ENCODE results near the gene PHEX.

The PHEX gene

DNA sequence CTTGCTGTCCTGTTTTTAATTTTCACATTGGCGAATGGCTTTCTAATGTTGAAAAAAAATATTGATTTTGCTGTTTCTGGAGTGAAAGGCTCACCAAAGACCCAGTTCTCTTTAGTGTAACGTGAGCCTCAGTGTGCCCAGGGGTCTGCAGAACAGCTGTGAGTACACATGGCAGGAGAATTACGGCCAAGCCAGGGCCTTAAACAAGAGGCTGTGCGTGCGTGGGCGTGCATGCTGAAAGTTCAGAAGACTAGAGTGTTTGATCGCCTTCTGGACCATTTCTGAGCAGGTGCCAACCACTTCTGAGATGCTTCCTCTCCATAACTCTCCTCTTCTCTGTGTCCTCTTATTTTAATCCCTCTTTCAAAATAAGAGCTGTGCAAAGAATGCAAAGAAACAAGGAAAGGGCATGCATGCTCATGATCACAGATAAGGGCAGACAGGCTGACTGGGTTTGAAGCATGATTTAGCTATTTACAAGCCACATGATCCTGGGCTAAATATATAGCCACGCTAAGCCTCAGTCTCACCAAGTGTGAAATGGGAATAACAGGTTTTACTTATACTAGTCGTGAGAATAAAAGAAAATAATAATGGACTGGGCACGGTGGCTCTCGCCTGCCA is 9.9 kb downstream of the PHEX start:
- DNase-seq = no peak

DNA sequence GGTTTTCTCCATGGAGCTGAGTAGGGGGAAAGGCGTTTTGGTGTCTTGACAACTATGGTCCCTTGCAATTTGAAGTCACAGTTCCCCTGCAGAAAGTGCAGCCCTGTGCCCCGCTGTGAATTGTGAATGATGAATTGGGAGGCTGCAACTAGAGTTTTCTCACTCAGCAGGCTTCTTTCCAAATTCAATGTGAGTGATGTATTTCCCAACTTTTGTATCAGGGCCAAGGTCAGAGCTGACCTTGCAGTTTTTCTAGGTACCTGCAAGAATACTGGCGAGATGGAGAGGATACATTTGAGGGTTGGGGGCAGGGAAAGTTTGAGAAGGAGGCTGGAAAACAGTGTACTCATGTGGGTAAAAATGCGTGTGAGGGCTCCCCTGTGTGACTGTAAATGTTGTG is 11.7 kb downstream of the PHEX start:
- no peak for DNase-seq

DNA sequence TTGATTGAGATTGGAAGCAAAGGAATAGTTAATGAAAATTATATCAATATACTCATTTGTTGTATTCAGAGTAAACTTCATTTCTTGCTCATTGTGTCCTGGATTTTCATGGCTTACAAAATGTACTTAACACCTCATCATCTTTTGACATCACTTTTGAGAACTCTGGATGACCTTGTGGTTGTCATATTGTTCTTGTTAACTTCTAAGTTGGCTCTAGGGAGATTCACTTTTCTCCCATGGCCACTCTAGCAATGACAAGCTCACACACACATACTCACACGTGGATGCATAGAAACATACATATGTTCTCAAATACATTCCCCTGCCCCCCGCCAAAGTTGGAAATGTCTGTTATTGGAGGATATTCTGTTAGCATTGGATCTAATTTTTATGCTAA is 15.3 kb downstream of the PHEX start:
- no peak for DNase-seq

DNA sequence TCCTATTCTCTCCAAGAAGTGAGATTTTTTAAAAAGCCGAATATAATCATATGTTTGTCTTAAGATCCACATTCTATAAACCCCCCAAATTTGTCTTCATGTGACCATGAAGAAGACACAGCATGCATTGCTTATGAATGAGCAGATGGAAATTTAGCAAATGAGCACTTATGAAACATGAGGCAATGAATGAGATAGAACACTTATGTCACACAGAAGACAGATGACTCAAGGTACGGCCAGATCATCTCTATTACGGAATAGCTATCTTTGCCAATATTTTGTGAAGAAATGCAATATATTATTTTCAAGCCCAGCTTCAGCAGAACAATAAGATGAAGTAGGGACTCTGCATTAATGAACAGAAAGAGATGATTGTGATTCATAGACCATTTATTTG is 21.4 kb downstream of the PHEX start:
- DNase-seq = no peak

DNA sequence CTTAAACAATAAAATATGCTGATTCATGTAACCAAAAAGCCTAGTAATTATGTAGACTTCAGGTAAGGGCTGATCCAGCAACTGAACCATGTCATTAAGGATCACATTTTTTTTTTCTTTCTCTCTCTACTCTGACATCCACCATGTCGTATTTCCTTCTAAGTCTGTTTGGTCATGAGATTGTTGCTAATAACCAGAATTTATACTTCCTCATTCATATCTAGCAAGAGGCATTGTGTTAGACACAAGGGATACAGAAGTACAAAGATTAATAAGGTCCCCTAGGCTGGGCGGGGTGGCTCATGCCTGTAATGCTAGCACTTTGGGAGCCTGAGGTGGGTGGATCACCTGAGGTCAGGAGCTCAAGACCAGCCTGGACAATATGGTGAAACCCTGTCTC is 24.1 kb downstream of the PHEX start:
- DNase-seq = no peak

DNA sequence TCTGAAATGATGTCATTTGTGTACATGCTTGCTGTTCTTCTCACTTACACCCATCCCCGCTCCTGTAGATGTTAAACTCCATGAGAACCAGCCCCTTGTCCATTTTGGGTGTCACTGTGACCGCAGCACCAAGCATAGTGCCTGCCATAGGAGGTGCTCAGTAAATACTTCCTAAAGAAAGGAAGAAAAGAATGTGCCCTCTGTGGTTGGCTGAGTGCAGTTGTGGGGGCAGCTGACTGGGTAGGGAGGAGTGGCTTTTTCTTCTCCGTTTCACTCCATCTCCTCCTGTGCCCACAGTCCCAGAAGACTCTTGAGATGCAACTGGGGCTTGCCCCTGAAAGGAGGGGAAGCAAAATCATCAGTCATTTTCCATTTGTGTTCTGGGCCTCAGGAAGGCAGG is 25.5 kb downstream of the PHEX start:
- DNase-seq = no peak

DNA sequence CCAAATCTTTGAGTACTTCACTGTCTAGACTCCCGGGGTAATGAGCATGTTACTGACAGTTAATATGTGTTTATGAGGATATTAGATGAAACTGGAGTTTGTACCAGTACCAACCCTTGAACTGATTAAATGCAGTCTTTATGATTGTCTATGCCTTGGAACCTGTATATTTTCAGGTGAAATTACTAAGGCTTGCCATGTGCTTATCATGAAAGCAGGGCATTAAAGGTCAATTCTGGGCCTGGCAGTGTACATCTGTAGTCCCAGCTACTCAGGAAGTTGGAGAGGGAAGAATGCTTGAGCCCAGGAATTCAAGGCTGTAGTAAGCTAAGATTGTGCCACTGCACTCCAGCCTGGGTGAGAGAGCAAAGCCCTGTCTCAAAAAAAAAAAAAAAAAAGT is 27.6 kb downstream of the PHEX start:
- DNase-seq = no peak

DNA sequence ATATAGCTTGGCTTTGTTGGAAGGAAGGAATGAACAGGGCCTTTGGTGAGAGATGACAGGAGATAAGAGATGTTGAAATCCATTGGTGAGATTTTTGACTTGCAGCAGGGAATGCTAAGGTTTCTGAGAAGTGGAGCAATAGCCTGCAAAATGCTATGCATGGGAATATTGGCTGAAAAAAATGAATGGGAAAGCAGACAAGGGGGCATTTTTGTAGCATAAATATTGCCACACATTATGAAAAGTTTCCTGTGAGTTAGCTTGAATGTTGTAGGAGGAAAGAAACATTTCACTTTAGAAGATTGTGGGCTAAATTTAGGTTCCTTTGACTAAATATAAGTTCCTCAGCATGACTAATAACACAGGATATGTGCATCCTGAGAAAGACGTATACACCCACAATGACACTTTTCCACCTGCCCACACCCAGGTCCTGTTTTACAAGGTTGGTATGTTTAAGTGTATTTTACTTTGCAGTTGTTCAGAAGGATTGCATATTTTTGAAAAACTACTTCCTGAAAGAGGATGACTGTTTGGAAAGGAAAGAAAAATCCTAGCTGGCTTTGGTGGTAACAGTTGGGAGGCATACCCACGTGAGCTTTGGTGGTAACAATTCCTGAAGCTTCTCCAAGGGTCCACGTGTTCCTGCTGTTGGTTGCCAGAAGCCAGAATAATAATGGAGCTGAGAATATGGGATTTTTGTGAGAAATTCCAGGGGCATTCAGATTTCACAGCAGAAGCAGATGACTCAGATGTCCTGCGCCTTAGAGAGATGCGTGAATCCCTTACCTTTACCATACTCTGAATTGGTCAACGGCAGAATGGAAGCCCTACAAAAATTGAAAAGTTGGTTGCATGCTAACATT is 28.5 kb downstream of the PHEX start:
- no peak for DNase-seq

DNA sequence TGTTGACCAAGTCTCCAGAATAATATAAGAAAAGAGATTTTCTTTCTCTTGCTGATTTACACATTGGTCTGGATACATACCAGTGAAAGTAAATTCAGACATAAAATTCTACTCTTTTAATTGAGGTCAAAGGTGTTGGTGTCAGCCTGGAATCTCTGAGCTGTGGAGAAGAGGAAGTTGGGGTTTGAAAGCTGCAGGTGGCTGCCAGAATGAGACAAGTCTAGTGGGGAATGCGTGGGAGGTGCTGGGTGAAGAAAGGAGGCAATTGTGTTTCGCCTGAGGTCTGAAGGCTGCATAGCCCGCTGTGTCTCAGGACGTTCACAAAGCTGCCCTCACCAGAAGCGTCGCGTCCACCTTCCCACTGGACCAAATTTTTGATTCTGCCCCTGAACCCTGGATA is 31.2 kb downstream of the PHEX start:
- DNase-seq = no peak

DNA sequence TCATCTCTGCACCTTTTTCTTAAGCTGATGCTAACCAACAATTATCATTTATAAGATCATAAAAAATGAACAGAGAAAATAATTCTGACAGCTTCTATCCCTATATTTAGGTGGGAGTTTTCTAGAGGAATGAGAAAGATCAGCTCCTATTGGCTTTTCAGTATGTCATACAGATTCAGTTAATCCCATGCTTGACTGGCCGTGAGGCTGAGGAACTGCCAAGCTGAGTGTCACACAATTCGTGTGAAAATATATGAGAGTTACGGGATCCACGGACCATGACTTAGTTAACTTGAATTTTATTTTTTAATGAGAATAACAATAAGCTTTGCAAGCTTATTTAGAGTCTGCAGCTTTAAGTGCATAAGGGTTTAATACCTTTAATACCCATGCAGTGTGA is 37.5 kb downstream of the PHEX start:
- no peak for DNase-seq

DNA sequence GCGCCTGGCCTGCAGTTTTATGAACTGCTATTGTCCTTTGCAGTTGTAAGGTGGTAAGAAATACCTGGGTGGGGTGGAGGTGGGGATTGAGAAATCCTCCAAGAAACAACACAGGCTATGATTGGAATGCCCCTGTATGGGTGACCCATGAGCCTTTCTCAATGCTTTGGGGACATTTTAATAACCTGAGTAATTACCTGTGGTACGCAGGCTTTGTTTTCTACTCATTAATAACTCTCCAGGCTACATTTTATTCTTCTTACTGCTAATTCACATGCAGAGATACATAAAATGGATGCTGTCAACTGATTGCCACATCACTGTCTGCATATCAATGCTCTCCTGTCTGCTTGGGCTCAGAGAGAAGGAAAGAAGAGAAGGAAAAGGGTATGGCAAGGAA is 41.8 kb downstream of the PHEX start:
- DNase-seq = no peak

DNA sequence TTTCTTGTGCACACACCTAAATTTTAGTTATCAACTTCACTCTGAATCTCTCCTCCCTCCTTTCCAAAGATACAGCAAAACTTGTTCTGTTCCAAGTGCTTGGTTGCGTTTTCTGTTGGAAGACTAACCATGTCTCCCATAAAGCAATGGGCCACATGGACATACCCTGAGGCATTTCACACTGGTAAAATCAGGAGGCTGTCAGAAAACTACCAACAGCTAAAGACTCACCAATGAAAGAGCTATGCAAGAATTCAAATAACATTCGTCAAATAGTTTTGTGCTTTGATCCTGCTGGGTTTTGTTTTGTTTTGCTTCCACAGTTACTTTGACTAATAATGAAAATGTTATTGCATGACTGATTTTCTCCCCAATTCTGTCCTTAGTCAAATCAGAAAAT is 46.0 kb downstream of the PHEX start:
- DNase-seq = no peak

DNA sequence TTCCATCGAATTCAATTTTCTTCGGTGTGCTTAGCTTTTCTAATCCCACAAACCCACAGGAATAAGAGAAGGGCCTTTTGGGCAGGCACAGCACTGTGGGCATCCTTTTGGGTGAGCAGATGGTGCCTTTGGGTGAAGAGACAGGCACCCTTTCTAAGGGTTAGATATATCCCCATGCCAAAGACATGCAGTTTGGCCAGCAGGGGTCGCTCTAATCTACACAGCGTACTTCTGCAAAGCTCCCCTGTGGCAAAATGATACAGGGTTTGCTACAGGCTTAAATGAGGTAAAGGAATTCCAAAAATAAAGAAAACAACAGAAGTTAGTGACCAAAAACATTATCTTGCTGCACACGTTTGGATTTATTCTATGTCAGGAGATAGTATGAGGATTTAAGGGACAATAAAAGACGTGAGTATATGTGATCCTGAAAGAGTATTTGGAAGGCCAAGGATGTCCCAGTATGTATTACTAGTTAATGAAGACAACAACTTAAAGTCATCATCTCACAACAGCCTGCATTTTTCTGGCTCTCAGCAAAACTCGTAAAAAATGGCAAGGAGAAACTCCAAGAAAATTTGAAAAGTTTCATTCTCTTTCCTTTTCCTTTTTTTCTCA is 49.5 kb downstream of the PHEX start:
- peak in 3 of 4 experiments; percentile 2 to 9 (median 7) for DNase-seq

DNA sequence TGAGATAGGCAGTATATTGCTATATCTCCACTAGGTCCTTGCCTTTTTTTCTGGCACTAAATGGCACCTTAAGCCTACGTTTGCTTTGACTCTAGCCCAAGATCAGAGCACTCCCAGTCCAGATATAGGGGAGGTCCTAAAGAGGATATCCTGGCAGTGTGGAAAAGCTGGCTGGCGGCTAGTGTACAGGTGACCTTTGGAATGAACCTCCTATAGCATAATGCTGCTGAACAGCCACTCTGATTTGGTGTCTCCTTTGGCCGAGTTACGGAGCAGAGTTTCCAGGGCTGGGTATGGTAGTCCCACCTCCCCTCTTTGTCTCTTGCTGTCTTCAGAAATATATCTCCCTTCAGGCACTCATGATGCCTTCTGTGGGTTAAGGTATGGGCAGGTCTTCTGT is 53.9 kb downstream of the PHEX start:
- DNase-seq = no peak

DNA sequence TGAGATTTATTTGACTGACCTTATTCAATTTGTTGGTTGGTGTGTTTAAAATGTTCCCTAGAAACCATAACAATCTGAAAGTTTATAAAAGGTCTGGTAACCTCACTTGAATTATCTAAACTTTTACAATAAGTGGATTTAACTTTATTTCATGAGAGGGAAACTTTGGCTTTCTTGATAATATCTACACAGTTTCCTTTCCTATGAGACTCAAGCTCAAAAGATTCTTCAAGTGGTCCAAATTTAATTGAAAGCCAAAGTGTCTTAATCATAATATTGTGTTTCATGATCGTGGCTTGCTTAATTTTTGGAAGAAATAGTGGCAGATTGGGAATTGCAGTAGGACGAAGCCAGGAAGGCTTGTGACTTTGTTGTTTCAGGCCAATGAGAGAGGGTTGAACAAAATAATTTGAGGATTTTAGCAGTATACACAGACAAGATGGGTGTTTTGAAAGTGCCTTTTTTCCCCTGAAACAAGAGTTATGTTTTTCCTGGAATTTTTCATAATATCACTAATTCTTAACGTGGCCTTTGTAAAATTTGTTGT is 55.0 kb downstream of the PHEX start:
- DNase-seq = no peak

DNA sequence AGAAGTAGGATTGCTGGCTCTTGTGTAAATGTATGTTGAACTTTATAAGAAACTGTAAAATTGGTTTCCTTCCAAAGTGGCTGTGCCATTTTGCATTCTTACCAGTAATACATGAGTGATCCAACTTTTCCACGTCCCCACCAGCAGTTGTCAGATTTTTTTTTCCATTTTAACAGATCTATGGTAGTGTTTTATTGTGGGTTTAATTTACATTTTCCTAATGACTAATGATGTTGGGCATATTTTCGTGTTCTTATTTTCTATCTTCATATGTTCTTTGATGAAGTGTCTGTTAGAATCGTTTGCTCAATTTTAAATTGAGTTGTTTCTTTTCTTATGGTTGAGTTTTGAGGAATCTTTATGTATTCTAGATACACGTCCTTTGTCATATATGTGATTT is 56.2 kb downstream of the PHEX start:
- no peak for DNase-seq

DNA sequence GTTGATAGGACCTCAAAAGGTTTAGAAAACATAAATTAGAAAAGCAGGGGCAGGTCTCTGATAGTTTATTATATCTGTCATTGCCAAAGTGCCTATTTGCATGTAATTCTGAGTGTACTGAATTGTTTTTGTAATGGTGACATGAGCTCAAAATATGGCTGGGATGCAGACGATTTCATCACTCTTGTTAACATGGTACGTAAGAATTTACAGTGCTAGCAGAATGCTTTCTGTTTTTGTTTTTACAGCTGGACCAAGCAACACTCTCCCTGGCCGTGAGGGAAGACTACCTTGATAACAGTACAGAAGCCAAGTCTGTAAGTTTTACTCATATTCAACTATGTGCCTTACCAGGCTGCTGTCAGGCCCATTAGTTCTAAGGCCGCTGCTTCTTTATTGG is 58.1 kb downstream of the PHEX start:
- DNase-seq = no peak

DNA sequence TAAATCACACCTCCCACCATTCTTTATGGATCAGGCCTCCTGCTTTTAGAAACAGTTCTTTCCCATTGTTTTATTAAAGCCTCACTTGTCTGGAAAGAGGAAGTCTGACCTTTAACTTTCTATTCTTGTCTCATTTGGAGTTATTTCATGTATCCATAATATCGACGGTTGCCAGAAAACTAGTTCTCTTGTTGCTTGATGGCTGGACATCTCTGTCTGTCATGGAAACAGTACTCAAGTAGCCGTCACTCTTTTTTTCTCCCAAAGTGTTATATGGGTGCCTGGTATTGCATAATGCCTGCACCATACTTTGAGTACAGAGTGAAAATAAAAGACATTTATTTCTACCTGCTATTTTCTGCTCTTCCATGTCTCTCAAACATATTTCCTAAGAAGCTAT is 61.4 kb downstream of the PHEX start:
- DNase-seq = no peak

DNA sequence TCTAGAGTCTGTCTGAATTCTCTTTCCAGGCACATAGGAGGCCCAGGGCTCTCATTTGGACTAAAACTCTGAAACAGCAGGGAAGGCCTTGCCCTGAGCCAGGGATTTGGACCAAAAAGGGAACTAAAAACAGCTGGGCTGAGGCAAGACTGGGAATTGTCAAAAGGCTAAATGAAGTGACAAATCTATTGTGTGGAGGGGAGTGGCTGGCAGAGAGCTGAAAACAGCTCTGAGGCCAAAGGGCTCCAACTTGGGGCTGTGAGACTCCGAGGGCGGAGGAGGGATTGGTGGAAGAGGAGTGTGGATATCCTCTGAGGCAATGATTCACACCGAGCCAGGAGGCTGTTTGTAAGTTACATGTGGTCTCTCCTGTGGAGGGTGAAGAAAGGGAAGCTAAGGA is 63.2 kb downstream of the PHEX start:
- DNase-seq = no peak

DNA sequence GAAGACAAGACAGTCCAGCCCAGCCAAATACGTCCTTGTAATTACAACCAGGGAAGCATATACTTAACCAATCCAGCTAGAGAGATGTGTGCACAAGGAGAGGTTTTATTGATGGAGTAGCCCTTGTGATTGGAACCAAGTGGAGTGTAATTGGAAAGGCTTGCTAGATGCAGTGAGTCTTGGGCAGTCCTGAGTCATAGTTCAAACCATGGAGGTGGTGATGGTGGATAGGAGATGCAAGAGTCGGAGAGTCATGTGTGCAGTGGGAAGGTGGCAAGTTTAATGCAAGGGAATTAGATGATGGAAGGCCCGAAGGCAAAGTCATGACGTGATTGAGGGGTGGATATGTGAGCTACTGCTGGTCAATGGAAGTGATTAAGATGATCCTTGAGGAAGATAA is 63.7 kb downstream of the PHEX start:
- no peak for DNase-seq

DNA sequence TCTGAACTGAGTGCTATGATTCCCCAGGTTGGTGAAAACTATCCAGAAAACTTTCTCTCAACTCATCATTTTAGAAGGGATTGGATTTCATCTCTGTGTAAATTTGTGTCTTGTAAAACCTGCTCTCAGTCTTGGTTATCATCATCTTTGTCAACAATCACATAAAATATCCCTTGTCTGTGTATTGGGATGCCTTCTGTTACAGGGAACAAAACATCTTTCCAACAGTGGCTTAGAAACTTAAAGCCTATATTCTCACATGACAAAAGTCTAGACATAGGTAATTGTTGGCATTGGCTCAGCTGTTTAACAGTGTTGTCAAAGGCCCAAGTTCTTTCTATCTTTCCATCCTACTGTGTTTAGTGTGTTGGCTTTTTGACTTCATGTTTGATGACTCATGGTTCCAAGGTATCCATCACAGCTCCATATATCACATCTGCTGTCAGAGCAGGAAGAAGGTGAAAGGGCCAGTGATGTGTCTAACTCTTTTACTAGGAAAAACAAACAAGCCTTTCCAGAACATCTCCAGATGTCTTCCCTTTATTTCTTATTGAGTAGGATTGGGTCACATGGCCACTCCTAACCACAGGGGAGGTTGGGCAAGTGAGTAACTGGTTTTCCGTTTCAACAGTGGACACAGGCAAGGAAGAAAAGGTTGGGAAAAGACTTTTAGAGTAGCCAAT is 65.0 kb downstream of the PHEX start:
- no peak for DNase-seq

DNA sequence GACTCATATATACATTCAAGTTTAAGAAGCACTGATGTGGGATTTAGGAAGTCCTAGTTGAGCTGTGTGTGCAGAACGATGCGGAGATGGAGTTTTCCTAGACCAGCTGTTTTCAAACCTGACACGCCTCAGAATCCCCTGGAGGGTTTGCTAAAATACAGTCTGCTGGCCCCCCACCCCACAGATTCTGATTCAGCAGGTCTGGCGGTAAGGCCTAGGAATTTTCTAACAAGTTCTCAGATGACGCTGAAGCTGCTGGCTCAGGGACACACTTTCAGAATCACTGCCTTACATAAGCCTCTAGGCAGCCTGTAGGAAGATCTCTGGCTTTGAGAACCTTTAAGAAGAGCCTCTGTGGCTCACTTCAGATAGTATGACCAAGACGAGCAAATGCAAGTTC is 73.1 kb downstream of the PHEX start:
- no peak for DNase-seq

DNA sequence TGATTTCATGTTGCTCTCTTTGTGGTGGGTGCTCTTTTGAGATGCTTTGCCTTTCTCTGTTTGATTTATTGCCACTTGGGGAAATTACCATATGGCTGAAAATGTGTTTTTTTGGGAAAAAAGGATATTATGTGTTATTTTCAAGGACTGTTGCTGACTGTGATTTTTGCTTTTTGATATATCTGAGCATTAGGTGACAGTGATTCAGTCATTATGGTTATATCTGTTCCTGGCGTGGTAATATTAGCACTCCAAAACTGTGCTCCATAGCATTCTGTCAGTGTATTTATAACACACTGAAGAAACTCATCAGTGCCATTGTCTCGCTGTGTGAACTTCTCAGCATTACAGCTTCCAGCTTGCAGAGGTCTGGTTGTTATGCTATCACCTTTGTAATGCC is 73.8 kb downstream of the PHEX start:
- DNase-seq = no peak

DNA sequence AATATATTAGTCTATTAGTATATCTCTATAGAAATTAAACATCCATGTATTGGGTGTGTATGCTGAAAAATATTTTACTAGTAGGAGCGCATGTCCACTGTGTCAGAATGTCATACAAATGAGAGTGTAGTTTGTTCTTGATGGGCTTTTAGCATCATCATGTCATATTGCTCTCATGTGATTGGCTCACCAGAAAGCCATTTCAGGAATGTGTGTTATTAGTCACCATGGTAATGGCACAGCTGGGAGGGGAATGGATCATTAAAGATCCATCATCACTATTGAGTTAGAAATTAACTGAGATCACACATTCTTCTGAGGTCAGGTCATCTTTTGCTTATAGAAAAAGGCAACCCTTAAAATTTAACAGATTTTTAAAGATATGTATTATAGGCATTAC is 77.3 kb downstream of the PHEX start:
- no peak for DNase-seq

Data from activated naive CD4-positive, alpha-beta T cell (primary cell).